ENCODE measurements around the gene TSNAX. TPM values are rescaled to one million over a fixed set of nuclear protein-coding genes. Genes with fewer than 3 reads are reported as not detected.

The TSNAX gene
- total RNA-seq, 1 experiment from 2014 or later: 47.1 TPM

- ATAC-seq: no peak
These were observed 5.4 kb upstream of the TSNAX start for GRCh38 chr1:231522931-231523642.

DNA sequence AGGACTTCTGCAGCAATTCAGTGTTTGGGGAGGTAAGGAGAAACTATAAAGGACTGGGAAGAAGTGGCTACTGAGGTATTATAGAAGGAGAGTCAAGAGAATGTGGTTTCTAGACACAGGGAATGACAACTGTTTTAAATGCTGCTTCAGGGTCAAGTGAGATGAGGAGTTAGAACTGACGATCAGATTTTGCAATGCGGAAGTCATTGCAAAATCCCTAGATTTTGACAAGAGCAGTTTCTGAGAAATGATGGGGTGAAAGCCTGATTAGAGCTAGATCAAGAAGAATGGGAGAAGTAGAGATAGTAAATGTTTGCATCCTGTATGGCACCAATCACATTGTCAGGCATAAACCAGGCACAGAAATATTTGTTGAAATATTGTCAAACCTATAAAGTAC, 4.7 kb upstream of the TSNAX start:
- CTCF ChIA-PET: no interaction called here

More at GRCh38 chr1:231522931-231523642, 5.4 kb upstream of the TSNAX start:
- TF ChIP-seq JUND (IDR thresholded peaks at IDR 0.05) (no peak), EZH2phosphoT487 (IDR thresholded peaks at IDR 0.05; ENCODE audit: borderline replicate concordance) (no peak), CEBPB (IDR thresholded peaks at IDR 0.05; ENCODE audit: low read depth) (no peak), FOSL1 (IDR thresholded peaks at IDR 0.05; ENCODE audit: low read depth) (no peak), EGR1 (IDR thresholded peaks at IDR 0.05; ENCODE audit: low read depth) (no peak), YY1 (IDR thresholded peaks at IDR 0.05; ENCODE audit: extremely low read depth, insufficient replicate concordance, low read depth, low read length) (no peak)
- ChIA-PET CTCF (no interaction called here), POLR2A (no interaction called here), RAD21 (ENCODE audit: low non-redundant PET in 1 of 2, low total read pairs in 2 of 2, uncharacterized antibody in 2 of 2, unreplicated experiment in 2 of 2) (no interaction called here)
- Histone ChIP-seq H3K4me3 (replicated peaks in 1 of 2; ENCODE audit: low read depth in 1 of 2, low read length in 2 of 2) (no peak overlapping the region), H3K9ac (ENCODE audit: low read length) (no peak overlapping the region), H3K79me2 (ENCODE audit: insufficient read depth, low read length) (no peaks in the 10 kb centered on the region), H4K20me1 (ENCODE audit: insufficient read depth) (no peaks in the 10 kb centered on the region), H3K36me3 (ENCODE audit: control insufficient read depth in 1 of 2, insufficient read depth in 2 of 2, low read length in 2 of 2) (no peaks in the 10 kb centered on the region; a peak in 1 of 4 replicates), H3K9me2 (ENCODE audit: insufficient read depth) (no peaks in the 10 kb centered on the region), H3K27ac (ENCODE audit: low read depth, low read length) (no peak overlapping the region), H3K27me3 (ENCODE audit: insufficient read depth, low read length) (no peaks in the 10 kb centered on the region), H3K4me1 (ENCODE audit: control insufficient read depth in 1 of 2, insufficient read depth in 2 of 2, low read length in 2 of 2) (peaks cover 0 to 12% of the 10 kb centered on the region in 2 experiments; a peak in 2 of 4 replicates), H3K9me3 (ENCODE audit: control insufficient read depth in 1 of 2, insufficient read depth in 1 of 2, low read depth in 1 of 2, low read length in 2 of 2) (no peaks in the 10 kb centered on the region), H3K4me2 (ENCODE audit: low read length) (no peak overlapping the region), H2AFZ (ENCODE audit: low read depth, low read length, poor library complexity, severe bottlenecking) (no peak overlapping the region)
- intact Hi-C loops (cut with micrococcal nuclease): no loop called here
- no TSS peak for BruUV-seq (replicated peaks)
- DNase-seq (ENCODE audit: low read depth, low spot score): no peak

More for the DNA sequence above, 4.7 kb upstream of the TSNAX start:
- no peak overlapping the region for H3K4me2 ChIP-seq (ENCODE audit: low read length)
- no peak overlapping the region for H3K9ac ChIP-seq (ENCODE audit: low read length)
- H3K27me3 ChIP-seq (ENCODE audit: insufficient read depth, low read length): no peaks in the 10 kb centered on the region
- ChIA-PET POLR2A (no interaction called here), RAD21 (ENCODE audit: low non-redundant PET in 1 of 2, low total read pairs in 2 of 2, uncharacterized antibody in 2 of 2, unreplicated experiment in 2 of 2) (no interaction called here)
- BruUV-seq (replicated peaks): no TSS peak
- H3K27ac ChIP-seq (ENCODE audit: low read depth, low read length): no peak overlapping the region
- no peaks in the 10 kb centered on the region for H3K9me2 ChIP-seq (ENCODE audit: insufficient read depth)
- ATAC-seq (no peak), DNase-seq (ENCODE audit: low read depth, low spot score) (no peak)
- H3K36me3 ChIP-seq (ENCODE audit: control insufficient read depth in 1 of 2, insufficient read depth in 2 of 2, low read length in 2 of 2): no peaks in the 10 kb centered on the region; a peak in 1 of 4 replicates
- intact Hi-C loops (cut with micrococcal nuclease): no loop called here
- H4K20me1 ChIP-seq (ENCODE audit: insufficient read depth): no peaks in the 10 kb centered on the region
- no peak overlapping the region for H3K4me3 ChIP-seq (replicated peaks in 1 of 2; ENCODE audit: low read depth in 1 of 2, low read length in 2 of 2)
- TF ChIP-seq SP1 (IDR thresholded peaks at IDR 0.05; ENCODE audit: low read depth) (no peak), CEBPB (IDR thresholded peaks at IDR 0.05; ENCODE audit: low read depth) (no peak), EZH2 (IDR thresholded peaks at IDR 0.05) (no peak), EZH2phosphoT487 (IDR thresholded peaks at IDR 0.05; ENCODE audit: borderline replicate concordance) (no peak), SRF (IDR thresholded peaks at IDR 0.05; ENCODE audit: low read depth) (no peak), POLR2AphosphoS5 (IDR thresholded peaks at IDR 0.05; ENCODE audit: low read depth, low read length) (no peak), POLR2A (IDR thresholded peaks at IDR 0.05; ENCODE audit: borderline replicate concordance, extremely low read depth, insufficient read depth, insufficient read length) (no peak), JUND (IDR thresholded peaks at IDR 0.05) (no peak), CBX3 (IDR thresholded peaks at IDR 0.05; ENCODE audit: low read depth) (no peak)
- H3K9me3 ChIP-seq (ENCODE audit: control insufficient read depth in 1 of 2, insufficient read depth in 1 of 2, low read depth in 1 of 2, low read length in 2 of 2): no peaks in the 10 kb centered on the region
- H3K4me1 ChIP-seq (ENCODE audit: control insufficient read depth in 1 of 2, insufficient read depth in 2 of 2, low read length in 2 of 2): peaks cover 0 to 13% of the 10 kb centered on the region in 2 experiments; a peak in 2 of 4 replicates
- no peak overlapping the region for H2AFZ ChIP-seq (ENCODE audit: low read depth, low read length, poor library complexity, severe bottlenecking)
- peaks cover 3% of the 10 kb centered on the region for H3K79me2 ChIP-seq (ENCODE audit: insufficient read depth, low read length)
